ENCODE results near the gene S100A1.

DNA sequence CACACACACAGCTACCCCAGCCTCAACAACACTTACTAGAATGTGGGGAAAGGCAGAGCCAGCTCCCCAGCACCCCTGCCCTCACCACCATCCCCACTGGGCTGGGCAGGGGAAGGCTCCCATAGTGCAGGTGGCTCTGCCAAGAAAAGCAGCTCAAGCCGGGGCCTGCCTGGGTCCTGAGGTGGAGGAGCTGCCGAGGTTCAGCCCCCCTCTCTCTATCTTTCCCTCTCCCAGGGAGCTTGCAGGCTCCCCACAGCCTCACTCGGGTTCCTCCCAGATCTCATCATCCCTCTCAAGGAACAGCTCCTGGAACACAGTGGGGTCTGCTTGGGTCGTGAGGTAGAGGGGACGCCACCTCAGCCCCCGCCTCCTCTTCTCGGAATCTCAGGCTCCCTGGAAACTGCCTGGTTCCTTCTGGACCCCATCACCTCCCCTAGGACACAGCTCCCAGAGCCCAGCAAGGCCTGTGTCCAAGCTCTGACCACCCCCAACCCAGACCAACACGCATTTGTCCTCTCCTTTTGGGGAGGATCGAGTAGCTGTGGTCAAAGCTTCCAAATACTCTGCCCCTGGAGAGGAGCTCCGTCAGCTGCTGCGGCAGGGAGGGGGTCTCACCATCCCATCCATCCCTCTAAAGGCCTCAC, 16.0 kb upstream of the S100A1 start:
- TF ChIP-seq ZNF274 (IDR thresholded peaks at IDR 0.05; ENCODE audit: low read depth, low read length), result no peak
- TF ChIP-seq YY1 (IDR thresholded peaks at IDR 0.05; ENCODE audit: insufficient read depth, insufficient read length), result no peak
- no peak for TF ChIP-seq SUZ12 (IDR thresholded peaks at IDR 0.05; ENCODE audit: extremely low read depth, insufficient read depth, insufficient read length)
